ENCODE data around the gene OBP2B. TPM values are rescaled to one million over a fixed set of nuclear protein-coding genes. Genes with fewer than 3 reads are reported as not detected.

Gene OBP2B
- total RNA-seq, 1 experiment from 2014 or later: not detected

- Histone ChIP-seq H3K27ac (ENCODE audit: low read length) (peak overlapping the region; percentile 72), H3K4me3 (ENCODE audit: low read depth in 2 of 2, low read length in 2 of 2) (no peak overlapping the region), H3K27me3 (ENCODE audit: control insufficient read depth, insufficient read depth, low read length) (no peaks in the 10 kb centered on the region), H3K36me3 (ENCODE audit: control insufficient read depth, insufficient read depth, low read length) (no peaks in the 10 kb centered on the region), H3K9me3 (ENCODE audit: control insufficient read depth, insufficient read depth, low read depth, low read length) (no peaks in the 10 kb centered on the region), H3K4me1 (ENCODE audit: control insufficient read depth, insufficient read depth, low read length) (peaks cover 28% of the 10 kb centered on the region)
- BruUV-seq (replicated peaks): no TSS peak
- DNase-seq (ENCODE audit: low read depth, low spot score) (no peak), ATAC-seq (no peak)
- CTCF ChIA-PET: no interaction called here
- POLR2A ChIA-PET: no interaction called here
- in situ Hi-C loops (cut with HindIII; ENCODE audit: low pct_unique_long_range_greater_than_20kb, low sequenced_read_pairs): no loop called here
- TF ChIP-seq REST (IDR thresholded peaks at IDR 0.05; ENCODE audit: insufficient read depth in 1 of 2, low read depth in 2 of 2, low read length in 1 of 2) (no peak), POLR2AphosphoS5 (IDR thresholded peaks at IDR 0.05; ENCODE audit: low read depth, low read length) (no peak), SIN3A (IDR thresholded peaks at IDR 0.05; ENCODE audit: borderline replicate concordance, insufficient read depth, low read depth, low read length) (no peak), TCF7L2 (IDR thresholded peaks at IDR 0.05; ENCODE audit: low read depth, low read length) (no peak), CTCF (IDR thresholded peaks at IDR 0.05) (no peak)
- intact Hi-C loops (cut with micrococcal nuclease; ENCODE audit: unreplicated experiment): no loop called here
These were observed 41.3 kb downstream of the OBP2B start for GRCh38 chr9:133167769-133168168.

- Histone ChIP-seq H3K4me3 (ENCODE audit: low read depth in 2 of 2, low read length in 2 of 2) (no peak overlapping the region), H3K4me1 (ENCODE audit: control insufficient read depth, insufficient read depth, low read length) (peaks cover 28% of the 10 kb centered on the region), H3K27me3 (ENCODE audit: control insufficient read depth, insufficient read depth, low read length) (no peaks in the 10 kb centered on the region), H3K27ac (ENCODE audit: low read length) (peak overlapping the region; percentile 72), H3K36me3 (ENCODE audit: control insufficient read depth, insufficient read depth, low read length) (no peaks in the 10 kb centered on the region), H3K9me3 (ENCODE audit: control insufficient read depth, insufficient read depth, low read depth, low read length) (no peaks in the 10 kb centered on the region)
- no peak for DNase-seq (ENCODE audit: low read depth, low spot score)
- ChIA-PET CTCF (no interaction called here), POLR2A (interaction anchor here (0.6 kb wide), 1 partner anchor 189 kb away, joined by 5 read pairs; the partner anchor contains the start of genes SURF1 and SURF2)
- ATAC-seq: no peak
- in situ Hi-C loops (cut with HindIII; ENCODE audit: low pct_unique_long_range_greater_than_20kb, low sequenced_read_pairs): no loop called here
- no TSS peak for BruUV-seq (replicated peaks)
- TF ChIP-seq REST (IDR thresholded peaks at IDR 0.05; ENCODE audit: insufficient read depth in 1 of 2, low read depth in 2 of 2, low read length in 1 of 2): no peak
- no peak for TF ChIP-seq CTCF (IDR thresholded peaks at IDR 0.05)
- TF ChIP-seq SIN3A (IDR thresholded peaks at IDR 0.05; ENCODE audit: borderline replicate concordance, insufficient read depth, low read depth, low read length): no peak
- TF ChIP-seq POLR2AphosphoS5 (IDR thresholded peaks at IDR 0.05; ENCODE audit: low read depth, low read length): no peak
- TF ChIP-seq TCF7L2 (IDR thresholded peaks at IDR 0.05; ENCODE audit: low read depth, low read length): no peak
- intact Hi-C loops (cut with micrococcal nuclease; ENCODE audit: unreplicated experiment): no loop called here
These were observed 41.8 kb downstream of the OBP2B start for GRCh38 chr9:133167096-133167730.

Data from Panc1 (cell line).